CD4-positive, alpha-beta T cell treated with Interleukin-21 for 1 hour (primary cell): Measurements from ENCODE around the gene LDB2.
"Not testable (repeated sequence)": the region's sequence is repeated elsewhere in the genome, so short reads cannot be mapped to it uniquely, and the experiment has no call there.

Source experiments
- DNase-seq: peaks from one replicate; pipeline ENCODE4 v3.0.0-alpha.2; 2020

The LDB2 gene

DNA sequence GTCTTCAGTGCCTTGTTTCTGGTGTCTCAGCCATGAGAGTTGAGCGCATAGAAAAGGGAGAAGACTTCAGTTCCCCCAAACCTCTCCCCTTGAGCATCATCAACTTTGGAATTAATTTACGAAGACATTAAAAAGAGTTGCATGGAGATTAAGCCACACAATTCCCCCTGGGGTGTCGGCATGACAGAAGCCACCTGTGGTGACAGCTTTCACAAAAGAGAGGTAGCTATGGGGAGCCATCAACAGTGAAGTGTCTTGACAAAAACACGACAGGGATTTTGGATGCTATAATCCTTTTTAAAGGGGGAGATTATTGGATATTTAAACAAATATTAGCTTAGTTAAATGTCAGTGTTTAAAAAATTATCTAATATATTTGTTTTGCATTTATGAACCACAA, 307.6 kb downstream of the LDB2 start:
- DNase-seq = no peak

DNA sequence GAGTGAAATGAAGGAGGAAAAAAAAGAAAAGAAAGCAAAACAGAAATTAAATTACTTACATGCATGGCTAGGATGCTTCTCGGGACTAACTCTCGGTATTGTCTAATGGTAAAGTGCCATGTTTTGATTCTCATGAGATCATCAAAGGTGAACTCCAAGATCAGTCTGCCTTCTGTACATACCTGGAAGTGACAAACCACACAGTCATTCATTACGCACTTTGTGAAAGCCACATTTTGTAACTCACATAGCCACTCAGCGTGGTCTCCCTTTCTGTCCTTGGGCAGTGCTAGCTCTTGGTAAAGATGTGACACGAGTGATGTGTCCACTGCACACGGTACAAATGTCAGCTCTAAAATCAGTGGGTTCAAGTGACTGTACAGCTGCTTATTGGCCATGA, 309.8 kb downstream of the LDB2 start:
- DNase-seq = no peak

DNA sequence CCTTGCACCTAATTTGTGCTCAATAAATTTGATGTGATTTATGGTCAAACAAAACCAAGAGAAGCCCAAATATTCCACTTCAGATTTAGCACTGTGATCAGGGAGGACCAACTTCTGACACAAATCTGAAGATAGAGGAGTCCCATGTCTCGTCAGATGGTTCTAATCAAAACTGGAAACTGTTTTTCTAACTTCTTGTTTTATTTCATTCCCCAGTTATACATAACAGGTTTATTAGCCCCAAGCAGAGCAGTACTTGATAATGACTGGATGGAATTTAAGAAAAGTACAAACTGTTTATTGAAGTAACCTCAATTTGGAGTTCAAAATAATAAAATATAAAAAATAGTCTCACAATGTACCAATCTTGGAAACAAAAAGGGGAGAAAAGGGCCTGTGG, 310.3 kb downstream of the LDB2 start:
- no peak for DNase-seq

DNA sequence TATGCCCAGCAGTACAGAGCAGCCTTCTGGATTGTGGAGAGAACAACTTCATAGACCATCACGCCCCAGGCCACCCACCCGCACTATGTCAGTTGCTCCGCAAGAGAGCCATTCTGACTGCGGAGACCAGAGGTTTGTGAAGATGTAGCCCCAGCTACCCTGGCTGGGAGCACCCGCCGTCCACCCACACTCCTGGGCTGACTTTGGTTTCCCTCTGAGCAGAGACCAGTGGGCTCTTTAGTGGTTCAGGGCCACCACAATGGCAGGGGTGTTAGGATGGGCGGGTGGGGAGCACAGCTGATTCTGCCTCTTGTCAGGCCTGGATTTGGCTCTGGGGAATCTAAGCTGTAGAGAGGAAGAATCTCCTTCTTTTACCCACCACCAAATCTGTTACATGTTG, 313.4 kb downstream of the LDB2 start:
- no peak for DNase-seq

DNA sequence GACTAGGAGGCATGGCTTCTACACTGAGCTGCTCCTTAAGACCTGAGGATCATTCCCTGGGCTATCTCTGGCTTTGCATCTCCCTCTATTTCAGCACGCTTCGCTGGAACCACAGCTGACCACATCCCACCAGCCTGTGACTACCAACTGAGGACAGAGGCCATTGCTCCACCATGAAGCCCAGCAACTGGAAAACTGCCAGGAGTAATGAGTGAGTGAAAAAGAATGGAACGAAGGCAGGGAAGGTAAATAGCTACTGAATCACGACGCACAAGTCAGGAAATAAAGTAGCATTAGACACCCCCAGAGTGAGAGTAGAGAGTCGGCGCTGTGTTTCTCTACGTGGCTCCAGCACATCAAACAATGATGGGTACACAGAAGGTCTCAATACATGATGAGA, 314.7 kb downstream of the LDB2 start:
- no peak for DNase-seq

DNA sequence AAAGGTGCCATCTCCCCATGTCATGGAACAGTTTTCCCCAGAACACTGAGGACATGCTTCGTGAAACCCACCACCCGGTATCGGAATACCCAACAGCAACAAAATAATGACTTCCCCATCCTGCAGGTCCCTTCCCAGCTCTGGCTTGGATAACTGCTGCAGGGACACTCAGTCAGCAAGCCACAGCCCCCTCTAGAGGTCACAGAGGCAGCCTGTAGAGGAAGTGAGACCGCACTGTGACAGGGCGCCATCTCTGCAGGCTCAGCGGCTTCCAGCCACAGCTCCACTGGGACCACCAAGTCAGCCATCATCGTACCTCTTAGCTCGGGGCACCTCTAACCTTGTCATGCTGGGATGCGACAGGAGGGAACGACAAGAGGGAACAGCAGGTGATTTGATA, 315.9 kb downstream of the LDB2 start:
- DNase-seq = no peak

DNA sequence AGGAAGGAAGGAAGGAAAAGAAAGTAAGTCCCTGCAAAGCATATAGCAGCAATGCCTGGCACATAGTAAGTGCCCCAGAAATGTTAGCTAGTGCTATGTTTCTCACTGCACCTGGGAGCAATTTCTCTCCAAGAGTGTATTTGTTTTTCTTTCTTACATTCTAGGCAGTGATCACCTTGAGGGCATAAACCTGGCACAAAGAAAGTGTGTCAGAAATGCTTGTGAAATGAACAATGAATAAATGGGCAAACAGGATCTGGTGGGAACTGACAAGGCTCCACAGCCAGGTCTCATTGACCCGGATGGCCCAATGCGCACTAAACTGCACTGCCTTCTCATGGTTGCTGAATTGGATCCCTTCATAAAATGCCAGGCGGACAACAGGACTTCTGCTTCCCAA, 316.4 kb downstream of the LDB2 start:
- DNase-seq = no peak

DNA sequence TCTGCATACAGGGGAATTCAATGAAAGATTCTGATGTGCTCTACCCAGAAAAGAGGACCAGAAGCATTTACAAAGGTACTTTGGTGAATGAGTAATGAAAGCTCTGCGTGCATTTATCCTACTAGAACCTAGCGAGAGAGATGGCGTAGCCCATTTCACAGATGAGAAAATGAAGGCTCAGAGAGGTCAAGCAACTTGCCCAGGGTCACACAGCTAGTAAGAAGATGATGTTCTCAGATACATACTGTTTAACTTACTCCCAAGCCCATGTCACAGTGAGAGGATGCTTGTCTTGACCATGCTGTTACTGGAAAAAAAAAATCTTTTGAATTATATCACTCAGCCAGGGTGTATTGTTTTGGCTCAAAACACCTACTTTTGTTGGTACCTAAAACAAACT, 317.3 kb downstream of the LDB2 start:
- DNase-seq = no peak

DNA sequence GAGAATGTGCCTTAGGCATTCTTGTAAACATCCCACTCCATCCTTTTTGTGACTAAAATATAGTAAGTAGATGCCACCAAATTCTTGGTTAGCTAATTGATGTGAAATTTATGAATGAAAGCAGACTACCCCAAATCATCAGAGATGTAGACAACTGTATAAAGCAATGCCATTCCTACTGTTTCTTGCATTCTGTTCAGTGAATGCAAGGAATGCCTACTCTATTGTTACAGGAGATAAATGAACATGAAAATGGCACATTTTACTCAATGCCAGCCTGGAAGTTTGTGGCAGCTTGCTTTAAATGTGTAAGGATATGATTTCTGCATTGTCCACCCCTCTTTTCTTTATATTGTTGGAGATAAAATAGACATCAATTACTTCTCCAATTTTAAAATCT, 317.9 kb downstream of the LDB2 start:
- DNase-seq = no peak

DNA sequence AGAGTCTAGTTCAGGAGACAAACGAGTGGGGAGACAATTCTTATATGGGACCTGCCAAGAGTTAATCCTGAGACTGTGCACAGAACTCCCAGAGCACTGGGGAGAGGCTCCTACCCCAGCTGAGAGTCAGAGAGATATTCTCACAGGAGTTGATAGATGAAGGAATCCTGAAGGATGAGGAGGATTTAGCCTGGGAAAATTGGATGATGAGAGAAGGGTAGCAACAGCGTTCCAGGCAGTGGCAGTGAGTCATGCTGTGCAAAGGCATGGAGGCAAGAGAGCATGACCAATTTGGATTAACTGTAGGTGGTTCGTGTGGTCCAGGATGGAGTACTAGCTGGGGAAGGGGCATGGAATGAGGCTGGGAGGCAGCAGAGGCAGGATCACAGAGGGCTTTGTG, 318.6 kb downstream of the LDB2 start:
- no peak for DNase-seq

DNA sequence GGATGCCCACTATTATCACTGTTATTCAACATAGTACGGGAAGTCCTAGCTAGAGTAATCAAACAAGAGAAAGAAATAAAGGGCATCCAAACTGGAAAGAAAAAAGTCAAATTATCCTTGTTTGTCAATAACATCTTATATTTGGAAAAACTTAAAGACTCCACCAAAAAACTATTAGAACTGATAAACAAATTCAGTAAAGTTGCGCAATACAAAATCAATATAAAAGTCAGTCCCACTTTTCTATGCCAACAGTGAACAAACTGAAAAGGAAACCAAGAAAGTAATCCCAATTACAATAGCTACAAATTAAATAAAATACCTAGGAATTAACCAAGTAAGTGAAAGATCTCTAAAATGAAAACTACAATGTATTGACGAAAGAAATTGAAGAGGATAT, 321.3 kb downstream of the LDB2 start:
- DNase-seq = no peak

DNA sequence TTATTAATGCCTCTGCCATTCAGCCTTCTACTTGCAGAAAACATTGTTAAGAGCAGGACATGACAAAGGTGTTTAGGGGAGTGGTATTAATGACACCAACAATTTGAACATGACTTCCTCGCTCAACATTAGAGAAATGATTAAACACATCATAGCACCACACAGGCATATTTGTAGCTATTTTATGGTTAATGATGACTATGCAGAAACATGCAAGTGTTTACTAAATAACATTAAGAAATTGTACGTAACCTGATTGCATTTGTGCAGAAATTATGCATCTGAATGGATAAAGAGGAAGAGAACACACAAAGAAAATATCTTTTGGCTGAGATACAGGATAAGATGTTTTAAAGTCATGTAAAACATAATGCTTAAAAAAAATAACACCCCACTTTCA, 323.5 kb downstream of the LDB2 start:
- DNase-seq = no peak

DNA sequence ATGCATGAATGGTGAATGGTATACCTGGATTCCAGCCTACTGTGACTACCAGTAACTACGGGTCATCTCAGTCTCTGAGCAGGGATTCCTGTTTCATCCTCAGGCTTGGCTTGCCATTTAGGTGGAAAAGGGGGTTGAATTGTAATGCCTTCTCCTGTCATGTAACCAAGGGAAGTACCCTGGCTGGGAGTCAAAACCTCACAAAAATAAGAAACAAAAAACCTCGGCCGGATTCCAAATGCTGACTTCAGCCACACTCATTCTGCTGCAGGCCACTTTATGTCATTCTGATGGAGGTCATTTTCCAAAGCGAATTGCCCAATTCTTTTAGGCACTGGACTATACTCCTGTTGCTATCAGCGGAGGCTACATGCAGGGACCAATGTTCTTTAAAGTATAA, 324.7 kb downstream of the LDB2 start:
- no peak for DNase-seq

DNA sequence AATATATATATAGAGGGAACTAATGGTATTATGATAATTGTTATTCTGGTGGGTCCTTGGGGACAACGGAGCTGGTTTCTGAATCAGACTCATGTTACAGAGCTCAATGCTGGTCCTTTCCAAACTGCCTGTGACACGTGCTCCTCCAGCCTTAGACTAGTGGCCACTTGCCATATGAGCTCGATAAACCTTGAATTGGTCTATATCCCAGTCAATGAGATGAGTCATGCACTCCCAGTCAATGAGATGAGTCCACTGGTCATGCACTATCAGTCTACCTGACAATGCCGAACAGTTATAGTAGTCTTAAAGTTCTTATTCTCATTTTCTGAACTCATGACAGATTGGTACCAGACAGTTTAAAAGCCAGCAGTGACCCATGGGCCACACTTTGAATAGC, 325.2 kb downstream of the LDB2 start:
- DNase-seq = no peak

DNA sequence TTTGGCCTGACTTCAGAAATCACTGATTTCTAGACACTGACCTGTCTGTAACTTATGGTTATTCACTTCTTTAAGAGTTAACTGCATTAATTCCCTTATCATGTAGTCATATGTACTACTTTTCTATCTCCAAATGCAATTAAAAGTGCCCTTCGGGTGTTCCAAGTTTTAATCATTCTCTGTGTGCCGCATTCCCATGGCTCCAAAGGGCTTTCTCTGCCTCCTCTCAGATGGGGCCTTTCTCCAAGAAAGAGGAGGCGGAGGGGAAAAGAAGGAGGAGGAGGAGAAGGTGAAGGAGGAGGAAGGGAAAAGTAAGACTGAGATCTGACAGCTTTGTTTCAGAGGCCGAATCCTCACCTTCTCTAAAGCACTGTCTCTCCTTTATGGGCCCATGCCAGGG, 325.8 kb downstream of the LDB2 start:
- DNase-seq = no peak

DNA sequence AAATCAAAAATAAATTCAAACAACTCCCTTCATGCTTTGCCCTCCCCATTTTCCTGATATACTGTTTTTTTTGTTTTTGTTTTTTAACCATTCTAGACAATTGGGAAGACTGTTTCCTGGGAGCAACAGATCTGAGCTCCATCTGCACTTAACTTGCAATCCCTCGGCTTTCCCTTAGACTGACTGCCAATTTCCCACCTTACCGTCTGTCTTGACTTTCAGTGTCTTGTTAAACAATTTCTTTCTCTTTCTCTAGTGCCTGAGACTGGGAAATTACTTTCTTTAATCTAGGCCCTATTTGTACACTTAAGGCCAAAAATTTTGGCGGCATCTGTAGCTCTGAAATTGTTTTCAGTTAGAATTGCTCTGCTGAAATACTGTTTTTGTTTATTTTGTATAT, 326.3 kb downstream of the LDB2 start:
- no peak for DNase-seq

DNA sequence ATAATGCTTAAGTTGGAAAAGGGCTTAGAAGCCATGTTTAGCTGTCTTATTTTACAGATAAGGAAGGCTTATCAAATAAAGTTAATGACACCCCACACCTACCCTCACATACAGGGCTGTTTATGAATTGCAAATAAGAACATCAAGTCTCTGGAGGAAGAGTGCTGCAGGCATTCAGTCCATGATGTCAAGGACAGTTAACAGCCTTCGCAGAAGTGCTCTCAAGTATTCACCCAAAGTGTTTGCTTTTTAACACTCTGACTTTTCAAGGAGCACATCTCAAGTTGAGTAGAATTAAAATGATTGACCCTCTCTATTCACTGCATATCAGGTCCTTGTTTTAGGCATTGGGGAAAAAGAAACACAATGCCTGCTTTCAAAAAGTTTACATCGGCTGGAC, 328.7 kb downstream of the LDB2 start:
- DNase-seq = no peak

DNA sequence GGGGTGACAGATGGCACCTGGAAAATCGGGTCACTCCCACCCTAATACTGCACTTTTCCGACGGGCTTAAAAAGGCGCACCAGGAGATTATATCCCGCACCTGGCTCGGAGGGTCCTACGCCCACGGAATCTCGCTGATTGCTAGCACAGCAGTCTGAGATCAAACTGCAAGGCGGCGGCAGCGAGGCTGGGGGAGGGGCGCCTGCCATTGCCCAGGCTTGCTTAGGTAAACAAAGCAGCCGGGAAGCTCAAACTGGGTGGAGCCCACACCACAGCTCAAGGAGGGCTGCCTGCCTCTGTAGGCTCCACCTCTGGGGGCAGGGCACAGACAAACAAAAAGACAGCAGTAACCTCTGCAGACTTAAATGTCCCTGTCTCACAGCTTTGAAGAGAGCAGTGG, 341.1 kb downstream of the LDB2 start:
- DNase-seq = not testable (repeated sequence)

DNA sequence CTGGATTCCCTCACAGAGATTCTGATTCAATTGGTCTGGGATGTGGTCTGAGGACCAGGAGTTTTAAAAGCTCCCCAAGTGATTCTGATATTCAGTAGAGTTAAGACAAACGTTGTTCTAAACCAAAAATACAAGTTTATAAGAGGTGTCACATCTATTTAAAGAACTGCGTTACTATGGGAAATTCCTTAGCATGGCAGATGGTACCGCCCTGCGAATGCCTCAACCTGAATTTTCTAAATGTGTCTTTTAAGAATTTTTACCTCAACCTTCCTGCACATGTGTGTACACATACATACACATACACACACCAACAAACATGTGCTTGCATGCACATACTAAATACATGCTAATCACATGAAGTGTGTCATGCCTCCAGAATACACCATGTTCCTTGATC, 343.3 kb downstream of the LDB2 start:
- DNase-seq = no peak

DNA sequence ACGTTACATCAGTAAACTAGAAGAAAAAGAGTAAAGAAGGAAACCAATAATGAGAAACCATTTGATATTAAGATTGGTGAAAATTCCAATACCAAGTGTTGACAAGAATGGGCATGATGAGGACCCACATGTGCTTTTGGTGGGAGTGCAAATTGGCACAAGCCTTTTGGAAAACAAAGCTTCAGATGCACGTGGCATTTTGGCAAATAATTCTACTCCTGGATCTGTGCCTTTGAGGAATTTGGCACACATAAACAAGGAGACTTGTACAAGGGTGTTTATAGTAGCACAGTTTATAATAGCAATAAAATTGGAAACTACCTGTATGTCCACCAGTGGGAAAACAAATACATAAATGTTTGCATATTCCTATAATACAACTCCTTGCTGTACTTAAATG, 347.9 kb downstream of the LDB2 start:
- no peak for DNase-seq

DNA sequence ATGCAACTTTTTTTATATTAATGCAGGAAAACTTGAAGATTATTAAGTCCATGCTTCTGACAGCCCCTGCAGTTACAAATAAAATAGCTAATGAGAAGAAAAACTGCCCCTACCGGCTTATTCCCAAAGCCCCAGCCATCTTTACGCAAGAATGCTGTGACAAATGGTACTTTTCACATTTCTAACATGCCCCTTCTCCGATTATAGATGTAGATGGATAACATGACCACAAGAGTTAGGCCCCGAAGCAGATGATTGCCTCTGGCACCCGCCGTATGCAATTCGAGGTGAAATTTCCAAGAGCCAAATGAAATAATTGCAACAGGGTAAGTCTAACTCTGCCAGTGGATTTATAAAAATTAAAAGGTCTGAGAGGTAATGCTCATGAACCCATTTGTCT, 352.8 kb downstream of the LDB2 start:
- DNase-seq = no peak

DNA sequence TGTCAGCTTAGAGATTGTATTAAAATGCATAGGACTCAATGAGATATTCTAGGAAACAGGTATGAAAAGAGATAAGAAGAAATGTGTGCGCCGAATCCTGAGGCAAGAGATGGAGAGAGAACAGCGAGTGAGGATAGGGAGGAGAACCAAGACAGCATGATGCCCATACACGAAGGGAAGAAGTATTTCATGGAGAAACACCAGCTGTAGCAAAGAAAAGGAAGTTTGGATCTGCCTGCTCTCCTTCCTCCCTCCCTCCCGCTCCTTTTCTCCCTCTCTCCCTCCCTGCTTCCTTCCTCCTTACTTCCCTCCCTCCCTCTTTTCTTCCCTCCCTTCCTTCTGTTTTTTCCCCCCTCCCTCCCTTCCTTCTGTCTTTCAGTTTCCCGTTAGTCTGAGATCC, 353.6 kb downstream of the LDB2 start:
- DNase-seq = no peak

DNA sequence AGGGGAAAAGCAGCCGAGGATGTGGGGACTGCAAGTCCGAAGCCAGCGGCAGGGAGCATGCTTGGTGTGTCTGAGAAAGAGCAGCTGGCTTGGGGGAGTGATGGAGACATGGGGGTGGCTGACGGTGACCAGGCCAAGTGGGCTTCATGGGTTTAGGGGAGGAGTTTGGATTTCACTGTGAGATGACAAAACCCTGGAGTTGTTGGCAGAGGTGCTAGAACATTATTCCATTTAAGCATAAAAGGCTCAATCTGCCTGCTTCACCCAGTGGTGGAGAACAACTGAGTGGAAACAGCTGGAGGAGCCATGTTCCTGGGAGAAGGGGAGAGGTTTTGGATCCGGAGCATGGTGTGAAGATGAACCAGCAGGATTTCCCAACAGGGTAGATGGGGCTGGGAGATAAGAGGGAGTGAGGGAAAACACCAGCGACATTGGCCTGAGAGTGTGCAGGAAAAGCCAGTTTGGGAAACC, 354.2 kb downstream of the LDB2 start:
- no peak for DNase-seq

DNA sequence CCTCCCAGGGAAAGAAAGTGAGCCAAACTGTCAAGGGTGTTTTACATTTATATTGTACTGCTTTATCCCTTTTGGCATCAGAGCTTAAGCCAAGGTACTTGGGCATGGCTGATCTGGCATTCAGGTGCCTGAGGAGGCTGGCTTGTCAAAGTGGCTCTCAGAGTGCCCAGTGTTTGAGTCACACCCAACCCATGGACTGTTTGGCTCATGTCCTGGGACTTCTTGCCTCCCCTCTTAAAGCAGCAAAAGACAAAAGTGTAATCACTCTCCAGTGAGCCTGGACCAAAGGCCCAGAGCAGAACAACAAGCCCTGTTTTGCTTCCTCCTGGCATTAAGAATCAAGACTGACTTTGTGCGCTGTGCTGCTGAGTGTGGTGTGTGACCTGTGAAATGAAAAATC, 360.5 kb downstream of the LDB2 start:
- no peak for DNase-seq

DNA sequence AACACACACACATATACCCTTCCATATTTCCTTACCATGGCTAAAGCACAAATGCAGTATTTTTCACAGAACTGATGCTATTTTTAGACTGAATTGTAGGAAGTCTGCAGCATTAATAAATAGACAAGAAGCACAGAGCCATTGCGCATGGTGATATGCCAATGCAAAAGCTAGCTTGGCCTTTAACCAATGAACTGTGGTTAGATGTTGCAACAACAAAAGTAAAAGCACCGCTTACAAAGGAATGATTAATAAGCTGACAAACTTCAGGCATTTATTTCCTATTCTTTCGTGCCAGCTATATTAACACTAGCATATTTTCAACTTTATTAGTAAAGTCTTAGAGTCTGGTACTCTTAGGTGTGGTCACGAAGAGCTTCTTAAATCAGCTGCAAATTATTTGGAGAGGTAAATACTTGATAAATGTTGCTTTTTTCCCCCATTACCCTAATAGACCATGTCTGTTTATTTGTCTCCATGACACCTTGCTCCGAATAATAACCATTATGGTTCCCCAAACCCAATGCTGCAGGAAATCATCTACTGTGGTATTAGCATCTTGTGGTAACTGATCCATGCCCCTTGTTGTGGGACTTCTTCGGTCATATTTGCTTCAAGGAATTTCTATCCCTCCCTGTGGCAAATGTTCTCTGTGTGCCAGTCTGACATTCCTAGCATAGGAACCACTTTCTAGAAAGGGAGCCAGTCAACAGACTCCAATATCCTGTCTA, 366.0 kb downstream of the LDB2 start:
- no peak for DNase-seq
